HG03432 (cell line): Measurements from ENCODE around the gene TNNT2.

Experiments
- ATAC-seq: cut with Tn5 transposase; IDR thresholded peaks from one replicate; pipeline ENCODE4 v1.9.1; 2021; ENCODE audit warnings: mild to moderate bottlenecking, moderate library complexity; ENCODE audit not compliant: unreplicated experiment

TNNT2 gene

DNA sequence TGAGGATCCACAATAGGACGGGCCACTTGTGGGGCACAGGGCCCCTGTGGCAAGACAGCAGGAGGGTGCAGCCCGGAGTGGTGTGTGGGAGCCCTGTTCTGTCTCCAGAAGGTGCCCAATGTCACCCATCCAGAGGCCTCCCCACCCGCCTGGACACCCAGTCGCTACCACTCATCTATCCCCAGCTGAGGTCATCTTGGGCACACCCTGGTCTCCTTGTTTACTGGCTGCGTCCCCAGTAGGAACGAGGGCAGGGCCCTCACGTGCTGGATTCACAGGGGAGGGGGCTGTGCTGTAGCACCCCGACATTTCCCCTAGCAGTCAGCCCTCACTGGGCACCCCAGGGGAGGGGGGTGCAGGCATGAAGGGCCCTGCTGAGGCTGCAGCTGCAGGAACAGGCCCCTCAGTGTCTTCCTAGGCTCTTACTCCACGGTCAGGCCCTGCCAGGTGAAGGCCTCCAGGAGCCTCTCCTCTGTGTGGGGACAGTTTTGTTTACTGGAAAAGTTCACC is 2.3 kb upstream of the TNNT2 start:
- ATAC-seq = no peak

- ATAC-seq = no peak
Measured at GRCh38 chr1:201378804-201379203, 1.3 kb upstream of the TNNT2 start.

GRCh38 chr1:201376464-201377374 is 761 bp downstream of the TNNT2 start:
- no peak for ATAC-seq

DNA sequence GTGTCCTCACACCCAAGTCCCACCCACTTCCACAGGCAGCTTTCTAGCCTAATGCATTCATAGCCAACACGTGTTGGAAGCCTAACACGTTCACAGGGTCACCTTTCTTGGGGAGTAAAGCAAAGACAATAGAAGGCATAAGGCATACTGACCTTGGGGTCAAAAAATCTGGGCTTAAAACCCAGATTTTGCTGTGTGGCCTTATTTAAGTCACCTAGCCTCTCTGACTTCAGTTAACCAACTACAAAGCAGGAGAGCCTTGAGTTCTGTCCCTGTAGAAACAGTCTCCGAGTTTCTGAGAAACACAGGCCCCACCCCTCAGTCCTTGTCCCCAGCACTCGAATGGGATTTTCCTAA is 1.4 kb downstream of the TNNT2 start:
- ATAC-seq = no peak

DNA sequence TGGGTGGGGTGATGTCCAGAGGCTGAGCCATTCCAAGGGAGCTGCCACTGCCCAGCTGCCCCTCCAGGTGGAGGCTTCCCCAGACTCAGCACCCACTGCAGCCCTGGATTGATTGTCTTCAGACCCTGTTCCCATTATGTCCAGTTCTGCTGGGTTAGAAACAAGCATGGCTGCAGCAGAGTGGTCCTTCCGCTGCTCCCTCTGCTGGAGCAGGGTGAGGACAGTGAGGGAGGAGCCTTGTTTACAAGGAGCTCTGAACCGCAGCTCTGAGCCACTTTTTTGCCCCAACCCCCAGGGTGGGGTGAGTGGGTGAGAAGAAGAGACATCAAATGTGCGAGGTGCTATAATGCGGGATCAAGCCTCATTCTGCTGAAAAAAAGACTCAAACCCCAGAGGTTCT is 2.3 kb downstream of the TNNT2 start:
- ATAC-seq = no peak

DNA sequence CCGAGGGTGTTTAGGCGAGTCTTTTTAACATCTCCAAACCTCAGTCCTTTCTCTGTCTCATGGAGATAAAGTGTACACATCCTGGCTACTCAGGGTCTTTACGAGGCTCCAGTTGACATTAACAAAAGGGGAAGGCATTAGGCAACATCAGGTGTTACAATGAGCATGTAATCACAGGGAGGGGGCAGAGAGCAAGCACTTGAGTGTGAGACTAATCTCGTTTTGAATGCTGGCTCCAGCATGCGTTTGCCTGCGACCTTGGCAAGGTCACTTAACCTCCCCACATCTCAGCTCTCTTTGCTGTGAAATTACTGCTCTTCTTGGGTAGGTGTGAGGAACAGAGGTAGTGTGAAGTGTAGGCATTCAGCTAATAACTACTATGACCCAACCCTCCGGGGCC is 3.1 kb downstream of the TNNT2 start:
- ATAC-seq = no peak

DNA sequence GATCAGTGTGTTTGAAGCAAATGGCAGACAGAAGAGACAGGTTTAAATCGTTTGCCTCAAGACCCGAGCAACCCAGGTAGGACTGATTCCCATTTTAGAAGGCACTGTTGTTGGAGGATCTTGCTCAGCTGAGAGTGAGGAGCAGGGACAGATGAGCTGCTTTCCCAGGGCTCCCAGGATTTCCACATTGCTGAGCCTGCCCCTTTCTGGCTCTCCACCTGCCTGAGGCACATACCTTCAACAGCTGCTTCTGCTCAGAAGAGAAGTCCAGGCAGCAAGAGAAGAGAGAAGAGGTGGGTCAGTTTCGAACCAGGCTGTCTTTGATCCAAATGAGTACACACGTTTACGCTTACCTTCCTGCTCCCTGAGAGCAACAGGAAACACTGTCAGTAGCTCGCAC is 5.7 kb downstream of the TNNT2 start:
- ATAC-seq = no peak

DNA sequence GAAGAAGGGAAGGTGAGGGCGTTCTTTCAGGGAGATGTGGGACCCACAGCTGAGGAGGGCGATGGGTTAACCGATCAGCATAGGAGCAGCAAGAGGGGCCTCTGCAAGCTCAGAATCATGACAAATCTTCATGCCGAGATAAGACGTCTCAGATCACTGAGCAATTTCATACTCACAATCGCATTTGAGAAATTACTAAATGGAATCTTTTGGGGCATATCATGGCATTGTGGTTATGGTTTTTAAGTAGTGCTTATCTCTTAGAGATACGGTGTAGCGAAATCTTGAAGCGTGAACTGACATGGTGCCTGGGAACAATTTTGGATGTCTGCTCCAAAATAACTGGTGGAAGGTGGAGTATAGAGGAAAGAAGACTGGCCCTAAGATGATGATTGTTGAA is 6.2 kb downstream of the TNNT2 start:
- no peak for ATAC-seq

DNA sequence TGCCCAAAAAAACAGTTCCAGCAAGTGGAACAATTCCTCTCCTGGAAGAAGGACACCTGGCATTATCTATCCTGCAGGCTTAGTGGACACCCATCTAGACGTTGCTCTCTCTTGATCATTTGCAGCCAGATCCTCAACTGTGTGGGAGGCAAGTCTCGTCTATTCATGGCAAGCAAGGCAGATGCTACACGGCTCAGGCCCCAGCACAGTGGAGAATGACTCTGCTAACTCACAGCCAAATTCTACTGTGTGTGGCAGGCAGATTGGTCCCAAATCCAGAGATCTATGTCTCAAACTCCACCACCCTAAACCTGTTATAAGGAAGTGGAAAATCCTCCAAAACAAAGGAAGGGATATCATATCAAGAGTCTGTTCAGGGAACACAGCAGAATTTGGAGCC is 7.0 kb downstream of the TNNT2 start:
- ATAC-seq = no peak

GRCh38 chr1:201369209-201369608 is 8.3 kb downstream of the TNNT2 start:
- ATAC-seq = no peak

GRCh38 chr1:201366696-201367095 is 10.8 kb downstream of the TNNT2 start:
- no peak for ATAC-seq

GRCh38 chr1:201365251-201365650 is 12.2 kb downstream of the TNNT2 start:
- no peak for ATAC-seq

DNA sequence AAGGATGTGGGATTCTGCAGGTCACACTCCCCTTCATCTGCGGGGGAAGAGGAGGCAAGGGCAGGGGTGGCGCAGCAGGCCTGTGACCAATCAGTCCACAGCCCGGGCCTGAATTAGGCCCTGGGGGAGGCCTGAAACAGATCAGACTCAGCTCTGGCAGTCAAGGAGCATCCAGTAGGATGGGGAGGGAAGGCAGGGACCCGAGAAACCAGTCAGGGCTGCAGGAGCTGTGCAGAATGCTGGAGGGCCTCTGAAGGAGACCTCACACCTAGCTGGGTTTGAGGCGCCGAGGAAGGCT is 12.7 kb downstream of the TNNT2 start:
- no peak for ATAC-seq

DNA sequence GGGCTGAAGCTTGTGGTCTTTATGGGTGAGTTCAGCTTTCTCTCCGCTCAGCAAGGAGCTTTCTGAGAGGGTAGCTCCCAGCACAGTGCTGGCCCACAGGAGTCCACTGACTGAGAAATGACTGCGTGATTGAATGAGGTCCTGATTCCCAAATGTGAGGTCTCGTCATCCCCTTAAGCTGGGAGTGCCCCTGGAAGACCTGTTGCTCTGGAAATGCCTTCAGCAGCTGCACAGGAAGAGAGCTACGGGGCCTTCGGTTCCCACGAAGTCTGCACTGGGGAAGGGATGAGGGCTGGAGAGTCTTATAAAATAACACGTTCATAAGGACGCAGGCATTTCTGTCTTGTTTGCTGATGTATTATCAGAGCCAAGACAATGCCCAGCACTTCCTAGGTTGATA is 14.0 kb downstream of the TNNT2 start:
- no peak for ATAC-seq

GRCh38 chr1:201362906-201363305 is 14.6 kb downstream of the TNNT2 start:
- no peak for ATAC-seq

DNA sequence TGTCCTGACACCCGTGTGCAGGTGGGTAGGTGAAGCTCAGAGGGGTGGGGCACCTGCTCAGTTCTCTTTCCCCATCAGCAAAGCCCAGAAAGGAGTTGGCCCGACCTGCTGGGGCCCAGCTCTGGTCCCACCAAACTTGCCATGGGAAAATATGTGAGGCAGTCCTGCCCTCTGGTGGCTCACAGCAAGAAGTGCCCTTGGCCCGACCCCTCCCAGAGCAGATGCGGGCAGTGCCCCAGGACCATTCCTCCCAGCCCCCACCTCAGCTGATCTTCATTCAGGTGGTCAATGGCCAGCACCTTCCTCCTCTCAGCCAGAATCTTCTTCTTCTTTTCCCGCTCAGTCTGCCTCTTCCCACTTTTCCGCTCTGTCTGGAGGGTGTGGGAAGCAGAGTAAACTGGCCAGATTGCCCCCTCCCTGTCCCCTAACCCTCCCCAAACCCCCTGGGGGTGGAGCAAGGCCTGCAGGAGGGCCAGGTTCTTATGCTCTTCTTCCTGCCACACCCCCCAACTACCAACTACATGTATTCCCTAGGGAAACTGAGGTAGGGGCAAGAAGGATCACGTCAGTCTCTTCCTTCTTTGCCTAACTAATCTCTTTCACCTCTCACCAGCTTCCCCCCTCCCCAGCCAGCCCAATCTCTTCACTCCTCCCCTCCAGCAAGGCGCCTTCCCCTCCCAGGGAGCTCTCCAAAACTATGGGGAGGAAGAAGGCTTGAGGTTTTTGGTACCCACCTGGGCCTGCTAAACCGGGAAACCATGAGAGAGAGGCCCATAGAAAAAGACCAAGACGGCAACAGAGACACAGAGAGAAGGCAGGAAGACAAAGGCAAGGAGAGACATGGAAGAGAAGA is 15.6 kb downstream of the TNNT2 start:
- ATAC-seq = no peak

GRCh38 chr1:201360901-201361651 is 16.4 kb downstream of the TNNT2 start:
- ATAC-seq = no peak

DNA sequence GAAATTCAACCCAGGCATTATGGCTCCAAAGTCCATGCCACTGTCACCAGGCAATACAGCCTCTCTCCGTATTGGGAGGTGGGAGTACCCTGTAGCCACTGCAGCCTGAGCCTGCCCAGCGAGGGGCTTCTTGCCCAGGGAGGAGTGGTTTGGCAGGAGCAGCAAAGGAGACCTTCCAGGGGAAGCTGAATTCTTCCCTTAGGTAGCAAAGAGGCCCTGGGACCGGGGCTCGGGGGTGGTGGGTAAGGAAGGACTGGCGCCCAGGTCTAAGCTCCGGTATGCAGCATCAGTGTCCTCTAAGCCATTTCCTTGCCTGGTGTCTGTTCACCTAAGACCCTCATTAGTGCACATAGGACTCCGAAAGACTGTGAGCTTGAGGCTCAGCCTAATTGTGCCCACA is 17.0 kb downstream of the TNNT2 start:
- ATAC-seq = no peak

GRCh38 chr1:201359873-201360210 is 17.6 kb downstream of the TNNT2 start:
- no peak for ATAC-seq

GRCh38 chr1:201359031-201359872 is 18.2 kb downstream of the TNNT2 start:
- no peak for ATAC-seq

DNA sequence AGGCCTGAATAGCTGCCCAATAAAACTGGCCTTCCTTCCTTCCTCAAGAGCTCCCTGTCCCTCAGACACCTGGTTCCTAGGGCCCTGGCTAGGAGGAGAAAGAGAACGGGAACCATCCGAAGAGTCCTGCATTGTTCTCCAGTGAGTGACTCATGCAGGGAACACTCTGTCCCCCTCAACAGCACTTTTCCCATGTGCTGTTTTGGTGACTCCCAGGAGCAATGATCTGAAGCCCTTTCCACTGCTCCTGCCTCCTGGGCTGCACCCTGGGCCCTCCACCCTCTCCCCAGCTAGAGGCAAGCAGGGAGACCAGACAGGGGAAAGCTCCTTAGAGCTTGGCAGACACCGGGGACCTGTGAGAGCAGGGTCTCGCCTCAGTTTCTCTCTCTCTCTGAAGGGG is 18.9 kb downstream of the TNNT2 start:
- ATAC-seq = no peak
